C4-2B (cell line): ENCODE data around the gene COQ8A.

Source experiments
- ZFX ChIP-seq: fragments of 450-650 bp; IDR thresholded peaks from 2 replicates; pipeline ENCODE4 v1.6.1; 2017
- TF ChIP-seq, protein P1 (sequence below): fragments of 450-650 bp; conservative IDR thresholded peaks from 2 replicates; pipeline ENCODE4 v1.5.1; 2017; ENCODE audit warnings: mild to moderate bottlenecking

DNA sequence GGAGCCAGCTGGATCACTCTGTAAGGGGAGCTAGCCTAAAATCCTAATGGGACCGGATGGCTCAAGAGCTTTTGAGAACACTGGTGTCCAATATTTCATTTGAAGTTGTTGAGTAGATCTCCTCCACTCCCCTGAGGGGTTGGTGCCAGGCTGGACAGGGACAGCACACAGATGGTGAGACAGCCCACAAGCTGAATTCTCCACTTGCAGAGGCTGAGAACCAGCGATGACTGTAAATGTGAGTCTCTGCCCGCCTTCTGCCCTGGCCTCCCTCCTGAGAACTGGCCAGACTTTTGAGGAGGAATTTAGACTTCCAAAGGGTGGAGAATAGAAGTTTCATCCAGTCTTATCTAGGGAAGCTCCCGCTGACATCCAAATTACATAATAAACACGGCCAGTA is 20.5 kb upstream of the COQ8A start:
- TF ChIP-seq, protein P1, sequence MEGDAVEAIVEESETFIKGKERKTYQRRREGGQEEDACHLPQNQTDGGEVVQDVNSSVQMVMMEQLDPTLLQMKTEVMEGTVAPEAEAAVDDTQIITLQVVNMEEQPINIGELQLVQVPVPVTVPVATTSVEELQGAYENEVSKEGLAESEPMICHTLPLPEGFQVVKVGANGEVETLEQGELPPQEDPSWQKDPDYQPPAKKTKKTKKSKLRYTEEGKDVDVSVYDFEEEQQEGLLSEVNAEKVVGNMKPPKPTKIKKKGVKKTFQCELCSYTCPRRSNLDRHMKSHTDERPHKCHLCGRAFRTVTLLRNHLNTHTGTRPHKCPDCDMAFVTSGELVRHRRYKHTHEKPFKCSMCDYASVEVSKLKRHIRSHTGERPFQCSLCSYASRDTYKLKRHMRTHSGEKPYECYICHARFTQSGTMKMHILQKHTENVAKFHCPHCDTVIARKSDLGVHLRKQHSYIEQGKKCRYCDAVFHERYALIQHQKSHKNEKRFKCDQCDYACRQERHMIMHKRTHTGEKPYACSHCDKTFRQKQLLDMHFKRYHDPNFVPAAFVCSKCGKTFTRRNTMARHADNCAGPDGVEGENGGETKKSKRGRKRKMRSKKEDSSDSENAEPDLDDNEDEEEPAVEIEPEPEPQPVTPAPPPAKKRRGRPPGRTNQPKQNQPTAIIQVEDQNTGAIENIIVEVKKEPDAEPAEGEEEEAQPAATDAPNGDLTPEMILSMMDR: no peak
- no peak for TF ChIP-seq ZFX
